Activated naive CD8-positive, alpha-beta T cell treated with anti-CD3 and anti-CD28 coated beads, Interleukin-2, amount 50 U/mL, for 16 hours (primary cell): ENCODE measurements around the gene FAM184B.

ENCODE experiments used
- DNase-seq: peaks from one replicate; pipeline ENCODE4 v3.0.0-alpha.2; 2020; ENCODE audit warnings: low read depth, low spot score

The FAM184B gene

DNA sequence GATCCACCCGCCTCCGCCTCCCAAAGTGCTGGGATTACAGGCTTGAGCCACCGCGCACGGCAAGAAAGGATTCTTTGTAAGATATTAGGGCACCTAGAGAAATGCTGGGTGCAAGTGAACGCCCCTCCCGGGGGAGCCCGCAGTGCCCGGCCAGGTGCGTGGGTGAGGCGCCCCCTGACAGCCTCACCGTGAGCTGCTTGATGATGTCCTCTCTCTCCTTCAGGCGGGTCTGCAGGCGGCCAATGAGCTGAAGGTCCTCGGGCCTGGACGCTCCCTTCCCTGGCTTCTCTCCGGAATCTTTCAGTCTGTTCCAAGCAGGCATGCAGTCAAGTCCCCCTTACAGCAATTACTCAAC lies 145.1 kb downstream of the FAM184B start:
- no peak for DNase-seq

DNA sequence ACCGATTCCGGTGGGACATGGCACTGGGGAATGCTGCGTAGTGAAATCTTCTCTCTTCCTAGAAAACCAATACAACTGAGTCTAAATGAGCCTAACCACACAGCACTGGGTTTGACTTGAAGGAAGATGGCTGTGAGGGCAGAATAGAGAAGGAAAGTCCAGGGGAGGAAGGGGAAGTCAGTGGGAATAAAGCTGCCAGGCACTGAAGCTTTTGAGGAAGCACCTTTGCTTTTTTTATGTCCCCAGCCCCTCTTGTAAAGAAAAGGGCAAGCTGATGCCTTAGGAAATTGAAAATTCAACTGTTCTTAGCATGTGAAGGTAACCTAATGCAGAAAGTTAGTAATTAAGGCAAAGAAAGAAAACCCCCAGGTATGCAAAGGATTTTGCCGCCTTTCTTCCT lies 146.4 kb downstream of the FAM184B start:
- DNase-seq: no peak

DNA sequence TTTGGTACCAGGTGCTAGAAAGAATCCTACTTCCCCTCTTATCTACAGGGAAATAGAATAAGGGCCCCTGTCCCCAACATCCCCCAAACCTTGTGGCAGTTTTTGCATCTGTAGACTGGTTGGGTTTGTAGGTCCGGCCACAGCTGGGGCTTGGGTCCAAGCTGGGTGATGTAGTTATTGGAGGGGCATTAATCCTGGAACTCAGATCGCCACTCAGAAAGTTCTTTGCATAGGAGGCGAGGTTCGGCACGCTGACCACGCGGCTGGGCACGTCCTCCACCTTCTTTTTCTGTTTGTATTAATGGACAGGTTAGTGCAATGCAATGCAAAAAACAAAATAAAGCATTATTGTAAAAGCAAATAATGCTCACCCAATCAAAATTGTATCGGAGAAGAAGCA lies 147.8 kb downstream of the FAM184B start:
- no peak for DNase-seq

DNA sequence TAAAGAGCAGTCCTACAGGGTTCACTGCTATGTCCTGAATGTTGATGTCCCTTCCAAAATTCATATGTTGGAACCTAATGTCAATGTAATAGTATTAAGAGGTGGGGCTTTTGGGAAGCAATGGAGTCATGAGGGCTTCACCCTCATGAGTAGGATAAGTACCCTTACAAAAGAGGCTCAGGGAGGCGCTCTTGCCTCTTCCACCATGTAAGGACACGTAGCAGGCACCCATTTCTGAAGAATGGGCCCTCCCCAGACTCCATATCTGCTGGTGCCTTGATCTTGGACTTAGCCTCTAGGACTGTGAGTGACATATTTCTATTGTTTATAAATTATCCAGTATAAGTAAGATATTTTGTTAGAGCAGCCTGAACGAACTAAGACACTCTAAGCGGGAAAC lies 151.2 kb downstream of the FAM184B start:
- DNase-seq: no peak

DNA sequence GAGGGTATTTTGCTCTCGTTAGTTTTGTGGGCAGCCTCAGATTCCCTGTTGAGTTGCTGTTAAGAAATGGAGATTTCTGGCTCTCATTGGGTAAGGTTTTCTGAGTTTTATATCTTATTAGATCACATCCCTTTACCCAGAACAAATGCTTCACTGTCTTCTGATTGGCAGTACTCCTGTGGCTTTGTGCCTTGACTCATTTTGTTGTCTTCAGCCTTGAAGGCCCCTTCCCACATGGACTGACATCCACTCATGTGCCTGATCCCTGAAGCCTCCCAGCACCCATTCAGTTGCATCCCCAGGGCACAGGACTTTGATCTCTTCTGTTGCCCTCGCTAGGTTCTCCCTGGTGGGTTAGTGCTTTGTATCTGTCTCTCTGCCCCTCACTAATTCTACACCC lies 156.6 kb downstream of the FAM184B start:
- DNase-seq: no peak

DNA sequence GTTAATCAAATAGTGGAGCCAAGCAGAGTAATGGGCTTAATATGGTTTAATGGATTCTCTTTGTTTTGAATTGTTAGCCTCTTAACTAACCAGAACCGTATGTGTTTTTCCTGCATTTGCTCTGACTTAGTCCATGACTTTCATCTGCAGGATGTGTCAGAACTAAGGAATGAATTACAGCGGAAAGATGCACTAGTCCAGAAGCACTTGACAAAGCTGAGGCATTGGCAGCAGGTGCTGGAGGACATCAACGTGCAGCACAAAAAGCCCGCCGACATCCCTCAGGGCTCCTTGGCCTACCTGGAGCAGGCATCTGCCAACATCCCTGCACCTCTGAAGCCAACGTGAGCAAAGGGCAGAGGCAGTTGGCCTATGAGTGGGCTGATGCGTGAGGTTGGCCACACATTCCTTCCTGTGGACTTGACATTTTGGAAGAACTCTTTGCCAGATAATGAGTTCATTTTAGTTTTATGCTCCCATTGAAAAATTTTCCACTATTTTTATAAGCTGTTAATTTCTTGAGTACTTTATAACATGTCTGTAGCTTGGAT lies 157.9 kb downstream of the FAM184B start:
- no peak for DNase-seq

DNA sequence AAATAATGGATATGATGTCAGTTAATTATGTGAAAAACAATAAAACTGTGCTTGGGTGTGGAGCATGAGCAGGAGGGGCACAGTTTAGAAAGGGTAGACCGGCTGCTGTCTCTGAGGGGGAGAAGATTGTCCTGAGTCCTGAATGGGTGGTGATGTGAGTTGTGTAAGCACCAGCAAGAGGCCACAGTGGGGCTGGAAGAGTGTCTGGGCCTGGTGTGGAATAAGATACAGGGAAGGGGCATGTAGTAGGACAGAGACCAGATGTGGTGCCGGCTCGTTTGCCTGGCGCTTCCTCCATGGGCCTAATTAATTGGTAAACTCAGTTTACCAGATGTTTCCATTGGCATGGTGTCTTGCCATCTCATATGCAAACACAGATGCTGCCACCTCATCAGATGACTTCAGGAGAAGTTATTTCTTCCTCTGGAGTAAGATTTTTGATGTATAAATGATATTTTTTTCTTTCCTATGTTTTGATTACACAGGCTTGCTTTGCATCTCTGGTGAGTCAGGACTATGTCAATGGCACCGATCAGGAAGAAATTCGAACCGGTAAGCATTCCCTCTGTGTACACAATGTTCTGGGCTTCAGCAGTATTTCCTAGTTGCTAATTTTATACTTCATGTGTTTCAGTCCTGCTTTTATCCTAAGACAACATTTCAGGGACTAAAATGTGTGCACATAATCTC lies 161.9 kb downstream of the FAM184B start:
- DNase-seq: no peak

DNA sequence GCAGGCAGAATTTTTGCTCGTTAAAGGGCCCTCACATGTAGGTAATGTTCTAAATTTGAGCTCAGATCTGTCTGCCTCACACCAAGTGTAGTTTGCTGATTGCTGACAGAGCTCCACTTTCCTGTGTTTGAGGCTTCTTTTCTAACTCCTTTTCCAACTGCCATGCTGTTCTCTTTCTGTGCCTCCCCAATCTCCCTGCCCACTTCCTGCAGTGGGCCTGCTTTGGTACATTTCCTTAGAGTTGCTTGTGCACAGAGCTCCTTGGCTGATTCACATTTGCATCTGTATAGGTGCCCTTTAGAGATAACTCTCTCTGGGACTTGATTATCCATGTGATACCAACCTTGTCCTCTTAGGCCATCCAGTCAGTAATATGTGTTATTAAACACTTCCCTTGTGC lies 162.5 kb downstream of the FAM184B start:
- DNase-seq: no peak

DNA sequence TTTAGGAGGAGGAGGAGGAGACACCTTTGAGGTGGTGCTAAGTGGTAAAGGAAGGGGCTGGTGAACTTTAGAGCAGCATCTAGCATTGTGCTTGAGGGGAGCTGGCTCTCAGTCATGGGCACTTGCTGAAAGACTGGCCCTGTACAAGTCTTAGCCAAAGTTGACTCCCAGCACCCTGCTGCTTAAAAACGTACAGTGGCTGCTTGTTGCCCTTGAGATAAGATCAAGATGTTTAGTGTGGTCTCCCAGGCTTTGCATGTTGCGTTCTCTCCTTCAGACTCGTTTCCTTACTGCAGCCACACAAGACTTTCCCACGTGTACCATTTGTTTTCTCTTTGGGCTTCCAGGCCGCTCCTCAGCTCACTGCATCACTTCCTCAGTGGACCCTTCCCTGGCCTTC lies 165.1 kb downstream of the FAM184B start:
- no peak for DNase-seq

DNA sequence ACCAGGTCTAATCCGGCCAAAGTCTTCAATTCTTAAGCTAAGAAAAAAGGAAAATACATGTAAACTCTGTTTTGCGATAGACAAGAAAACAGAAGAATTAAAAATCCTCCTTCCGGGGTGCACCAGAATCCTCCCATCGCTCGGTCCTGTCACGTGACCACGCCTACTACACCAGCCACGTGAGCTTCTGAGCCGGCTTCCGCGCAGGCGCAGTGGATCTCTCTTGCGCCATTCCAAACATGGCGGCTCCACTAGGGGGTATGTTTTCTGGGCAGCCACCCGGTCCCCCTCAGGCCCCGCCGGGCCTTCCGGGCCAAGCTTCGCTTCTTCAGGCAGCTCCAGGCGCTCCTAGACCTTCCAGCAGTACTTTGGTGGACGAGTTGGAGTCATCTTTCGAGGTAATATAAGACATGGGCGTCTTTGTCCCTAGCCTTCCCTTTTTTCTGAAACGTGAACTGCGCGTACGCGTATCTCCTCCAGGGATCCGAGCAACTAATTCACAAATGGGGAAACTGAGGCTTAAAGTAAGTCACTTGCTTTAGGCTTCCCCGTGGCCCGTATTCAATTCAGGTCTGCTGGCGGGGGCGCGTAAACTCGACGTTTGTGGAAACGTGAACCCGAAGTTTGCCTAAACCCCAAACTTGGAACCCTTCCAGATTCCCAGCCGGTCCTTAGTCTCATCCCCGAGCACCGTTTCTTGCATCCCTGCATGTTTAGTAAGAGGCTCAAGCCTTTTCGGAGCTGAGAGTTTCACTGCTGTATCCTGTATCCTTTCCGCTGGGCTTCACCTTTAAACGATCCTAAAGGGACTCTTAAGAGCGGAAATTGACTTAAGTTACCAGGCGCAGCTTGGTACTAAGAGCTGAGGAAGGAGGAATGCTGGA lies 166.8 kb downstream of the FAM184B start, which contains the start of gene MED28:
Gene MED28, plus strand, starts transcription at position 226 of the 884 bp plus-strand sequence. Its CDS starts 14 bp downstream, at position 240.
- DNase-seq: peak; percentile 92

DNA sequence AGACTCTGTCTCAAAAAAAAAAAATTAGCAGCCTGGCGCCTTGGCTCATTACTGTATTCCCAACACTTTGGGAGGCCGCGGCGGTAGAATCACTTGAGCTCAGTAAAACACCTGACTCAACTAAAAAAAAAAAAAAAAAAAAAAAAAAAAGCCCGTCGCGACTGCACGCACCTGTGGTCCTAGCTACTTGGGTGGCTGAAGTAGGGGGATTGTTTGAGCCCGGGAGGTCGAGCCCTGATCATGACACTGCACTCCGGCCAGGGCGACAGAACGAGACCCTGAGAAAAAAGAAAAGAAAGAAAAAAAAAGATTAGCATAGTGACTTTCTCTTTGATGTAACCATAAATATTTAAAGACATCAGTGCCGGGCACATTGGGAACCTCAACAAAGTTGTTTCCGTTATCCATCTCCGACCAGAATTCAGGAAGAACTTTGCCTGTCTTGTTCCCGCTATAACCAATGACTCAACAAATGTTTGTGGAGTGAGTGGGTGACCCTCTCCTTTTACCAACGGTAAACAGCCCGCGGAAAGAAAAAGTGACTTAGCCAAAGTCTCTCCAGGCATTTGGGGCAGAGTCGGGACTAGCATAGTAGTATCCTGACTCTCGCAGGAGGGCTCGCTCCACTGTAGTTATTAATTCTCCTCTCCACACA lies 167.5 kb downstream of the FAM184B start:
- no peak for DNase-seq

DNA sequence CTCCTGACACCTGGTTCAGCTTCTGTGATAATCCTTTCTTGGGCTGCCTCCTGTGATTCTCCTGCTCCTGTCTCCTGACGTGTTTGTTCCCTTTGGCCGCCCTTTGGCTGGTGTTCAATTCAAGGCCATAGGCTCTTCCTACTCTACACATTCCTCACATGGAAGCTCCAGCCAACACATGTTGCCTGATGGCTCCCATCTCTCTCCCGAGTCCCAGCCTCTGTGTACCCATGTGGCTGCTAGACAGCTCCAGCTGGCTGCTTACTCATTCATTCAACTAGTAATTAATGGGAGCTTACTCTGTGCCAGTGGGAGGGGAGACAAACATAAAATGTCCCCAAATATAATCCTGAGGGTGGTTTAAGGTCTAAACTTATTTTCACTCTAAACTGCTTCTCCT lies 176.2 kb downstream of the FAM184B start:
- no peak for DNase-seq

DNA sequence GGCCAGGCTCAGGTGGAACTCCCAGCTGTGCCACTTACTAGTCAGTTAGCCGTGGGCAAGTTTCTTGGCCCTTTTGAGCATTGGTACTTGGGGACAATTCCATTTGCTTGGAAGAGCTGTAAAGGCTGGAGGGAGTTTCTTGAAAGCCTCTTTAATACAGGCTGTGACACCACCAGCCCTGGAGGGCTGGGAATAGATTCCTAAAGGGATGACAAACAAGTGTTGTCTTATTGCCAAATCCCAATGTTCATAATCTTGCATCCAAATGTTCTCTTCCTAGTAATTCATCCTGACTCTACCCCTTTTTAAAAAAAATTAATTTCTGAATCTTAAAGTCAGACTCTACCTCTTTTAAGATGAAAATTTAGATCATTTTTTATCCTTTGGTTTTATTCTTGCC lies 181.6 kb downstream of the FAM184B start:
- no peak for DNase-seq

DNA sequence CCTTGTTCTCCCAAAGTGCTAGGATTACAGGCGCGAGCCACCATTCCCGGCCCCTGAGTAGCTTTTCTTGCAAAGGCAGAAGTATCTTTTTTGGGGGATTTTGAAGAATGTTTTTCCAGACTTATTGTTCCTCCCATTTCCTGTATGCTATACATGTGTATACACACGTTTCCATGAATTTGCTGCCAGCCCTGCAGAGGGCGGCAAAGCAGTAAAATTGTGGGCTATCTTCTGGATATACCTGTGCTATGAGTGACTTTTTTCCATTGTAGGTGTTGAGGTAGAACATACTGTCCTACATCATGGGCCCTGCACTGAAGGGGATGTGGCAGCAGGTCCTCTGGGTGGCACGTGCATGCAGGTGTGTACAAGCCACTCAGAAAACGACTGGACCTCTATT lies 183.9 kb downstream of the FAM184B start:
- DNase-seq: no peak

DNA sequence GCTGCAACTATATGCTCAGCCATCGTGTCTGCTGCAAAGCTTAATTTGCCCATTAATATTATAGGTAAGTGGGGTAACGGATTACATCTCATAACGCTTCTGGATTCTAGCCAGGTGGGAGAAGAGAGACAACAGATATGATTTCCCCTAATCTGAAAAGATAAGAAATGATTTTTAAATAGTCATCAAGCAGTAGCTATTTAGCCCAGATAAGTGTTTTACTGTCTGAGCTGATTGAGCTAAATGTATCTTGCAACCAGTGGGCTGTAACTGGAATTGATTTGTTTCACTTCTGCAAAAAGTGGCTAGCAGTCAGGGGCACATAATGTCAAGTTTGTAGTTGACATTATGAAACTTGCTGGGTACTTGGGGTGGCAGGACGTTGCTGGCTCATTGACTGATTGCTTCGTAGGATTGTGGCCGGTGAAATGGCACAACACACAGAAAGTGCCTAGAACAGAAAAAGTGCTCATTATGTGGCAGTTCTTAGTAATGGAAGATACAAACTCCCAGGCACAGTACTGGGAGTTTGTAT lies 185.9 kb downstream of the FAM184B start:
- DNase-seq: no peak

DNA sequence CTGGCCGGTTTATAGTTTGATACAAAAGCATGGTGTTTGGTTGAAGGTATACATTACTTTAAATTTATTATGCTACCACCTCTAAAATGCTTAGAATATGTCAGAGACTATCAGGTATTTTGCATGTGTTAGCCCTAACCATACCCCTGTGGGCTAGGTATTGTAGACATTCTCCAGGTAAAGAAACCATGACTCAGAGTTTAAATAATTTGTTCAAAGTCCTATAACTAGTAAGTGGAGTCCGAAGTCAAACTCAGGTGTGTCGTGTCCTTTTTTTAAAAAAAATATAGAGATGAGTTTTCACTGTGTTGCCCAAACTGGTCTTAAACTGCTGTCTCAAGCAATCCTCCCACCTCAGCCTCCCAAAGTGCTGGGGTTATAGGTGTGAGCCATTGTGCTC lies 192.1 kb downstream of the FAM184B start:
- no peak for DNase-seq

DNA sequence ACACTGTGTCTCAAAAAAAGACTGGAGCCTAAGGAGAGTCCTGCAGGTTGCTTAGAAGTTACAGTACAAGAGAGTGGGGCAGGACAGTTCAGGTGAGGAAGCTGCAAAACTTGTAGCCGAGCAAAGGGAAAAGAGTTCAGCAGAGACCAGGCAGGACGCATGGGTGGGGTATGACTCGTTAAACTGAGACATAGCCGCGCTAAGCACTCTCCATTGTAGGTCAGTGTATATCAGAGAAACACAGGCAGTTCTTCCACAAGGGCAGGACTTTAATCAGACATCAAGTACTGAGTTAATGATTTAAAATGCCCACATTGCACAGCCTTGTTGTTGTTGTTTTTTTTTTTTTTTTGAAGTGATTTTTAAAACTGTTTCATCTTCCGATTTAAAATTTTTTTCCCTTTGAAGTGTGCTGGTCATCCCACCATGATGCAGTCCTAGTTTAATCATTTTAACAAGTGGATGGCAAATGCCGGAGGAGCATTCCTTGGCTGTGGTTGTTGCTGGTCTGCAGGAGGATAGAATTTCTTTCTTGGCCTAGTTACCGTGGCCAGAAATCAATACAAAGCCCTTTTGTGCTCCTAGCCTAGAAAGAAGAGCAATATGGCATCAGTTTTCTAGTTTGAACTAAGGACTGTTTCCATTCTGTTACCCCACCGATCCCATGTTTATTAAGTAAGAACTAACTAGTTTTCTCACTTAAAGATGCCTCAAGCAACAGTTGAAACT lies 194.2 kb downstream of the FAM184B start:
- no peak for DNase-seq

DNA sequence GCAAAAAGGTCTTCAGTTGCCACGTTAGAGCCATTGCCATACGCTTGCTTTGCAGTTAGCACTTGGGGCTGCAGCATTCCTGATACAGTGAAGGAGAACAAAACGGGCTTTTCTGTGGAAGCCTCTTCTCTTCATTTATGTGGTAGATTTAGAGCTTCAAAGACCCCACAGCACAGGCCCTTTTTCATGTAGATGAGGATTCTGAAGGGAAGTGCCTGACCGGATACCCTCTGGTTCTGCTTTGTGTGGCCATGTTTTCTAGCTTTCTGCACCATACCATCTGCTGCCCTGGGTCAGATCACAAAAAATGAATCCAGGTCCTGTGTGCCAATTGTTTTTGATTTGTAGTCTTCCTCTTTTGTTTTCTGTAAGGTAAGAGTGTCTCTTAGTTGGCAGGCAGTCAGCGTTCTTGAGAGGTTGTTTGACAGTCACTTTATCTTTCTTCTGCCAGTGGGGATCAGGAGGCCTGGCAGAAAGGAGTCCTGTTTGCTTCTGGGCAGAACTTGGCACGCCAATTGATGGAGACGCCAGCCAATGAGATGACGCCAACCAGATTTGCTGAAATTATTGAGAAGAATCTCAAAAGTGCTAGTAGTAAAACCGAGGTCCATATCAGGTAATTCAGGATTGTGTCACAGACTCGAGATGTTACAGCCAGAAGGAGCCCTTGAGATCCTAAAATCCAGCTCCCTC lies 196.8 kb downstream of the FAM184B start:
- no peak for DNase-seq

DNA sequence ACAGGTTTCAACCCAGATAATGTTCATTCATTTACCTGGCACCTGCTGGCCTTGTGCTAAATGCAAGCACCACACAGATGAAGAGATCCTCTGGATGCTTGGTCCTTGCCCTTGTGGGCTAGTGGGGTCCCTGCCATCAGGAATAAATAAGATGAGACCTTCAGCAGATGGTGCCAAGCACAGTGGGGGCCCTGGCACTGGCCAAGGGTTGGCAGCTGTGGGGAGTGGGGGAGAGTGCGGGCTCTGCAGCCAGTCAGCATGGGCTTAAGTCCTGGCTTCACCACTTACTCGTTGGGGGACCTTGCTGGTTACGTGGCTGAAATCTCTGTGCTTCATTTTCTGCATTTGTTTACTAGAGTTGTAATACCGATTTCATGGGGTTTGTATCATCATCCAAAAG lies 197.5 kb downstream of the FAM184B start:
- no peak for DNase-seq

DNA sequence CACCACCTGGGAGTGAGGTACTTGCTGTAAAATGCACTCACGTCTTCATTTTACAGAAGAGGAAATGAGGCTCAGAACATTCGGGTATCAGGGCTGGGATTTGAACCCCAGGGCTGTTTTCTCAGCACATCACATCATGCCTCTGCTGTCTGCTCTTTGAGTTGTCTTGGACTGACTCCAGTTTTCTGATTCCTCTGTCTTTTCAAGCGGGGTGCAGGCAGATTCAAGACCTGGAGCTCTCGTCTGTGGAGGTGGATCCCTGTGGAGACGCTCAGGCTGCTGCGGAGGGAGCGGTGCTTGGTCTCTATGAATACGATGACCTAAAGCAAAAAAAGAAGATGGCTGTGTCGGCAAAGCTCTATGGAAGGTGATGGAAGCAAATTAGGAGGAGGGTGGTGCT lies 198.1 kb downstream of the FAM184B start:
- no peak for DNase-seq

DNA sequence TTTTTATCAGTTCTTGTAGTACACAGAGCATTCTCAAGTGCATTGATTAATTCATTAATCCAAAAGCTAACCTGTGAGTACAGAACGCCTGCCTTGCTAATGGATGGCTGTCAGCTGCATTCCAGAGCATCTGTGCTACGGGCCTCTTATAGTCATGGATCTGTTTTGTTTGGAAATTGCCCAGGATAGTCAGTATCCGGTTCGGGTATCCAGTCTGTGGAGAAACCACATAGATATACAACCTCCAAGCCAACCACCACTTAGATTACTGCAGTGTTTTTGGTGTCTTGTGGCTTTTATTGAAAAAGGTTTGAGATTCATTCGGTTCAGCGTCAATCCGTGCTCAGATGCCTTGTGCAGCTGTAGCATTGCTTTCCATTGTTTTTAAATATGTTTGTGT lies 200.5 kb downstream of the FAM184B start:
- DNase-seq: no peak
